HepG2 (cell line): Measurements from ENCODE around the gene CALN1. TPM values are rescaled to one million over a fixed set of nuclear protein-coding genes. Genes with fewer than 3 reads are reported as not detected.

Experiments
- ATAC-seq: fragments of 200-7000 bp; cut with Tn5 transposase; 3 replicates; pipeline ENCODE4 v1.9.1; 2020; ENCODE audit warnings: mild to moderate bottlenecking, moderate library complexity
- BruUV-seq: library from RNA; stranded (reverse); fragments of 400-500 nt; replicated peaks from 2 replicates; lab custom pipeline; 2021; lab: Mats Ljungman, UMichigan
- CTCF ChIA-PET: fragments of 300-600 bp; formaldehyde crosslinking; extraction: SDS; loops from one replicate; lab custom pipeline; 2021; ENCODE audit warnings: low total read pairs, inconsistent platforms, low intra/inter-chr PET ratio; lab: Yijun Ruan, JAX
- POLR2A ChIA-PET: fragments of 350-600 bp; sonication (Branson Sonifier 250); formaldehyde crosslinking; loops from one replicate; lab custom pipeline; 2020; ENCODE audit warnings: antibody characterized with exemption, inconsistent platforms; lab: Yijun Ruan, JAX
- DNase-seq: peaks from one replicate; pipeline ENCODE4 v3.0.0-alpha.2; 2015; ENCODE audit warnings: low spot score
- FAIRE-seq: peaks from 3 replicates; lab custom pipeline; 2011; peaks lifted over from hg19 to GRCh38; lab: Jason Lieb, UNC
- H2AFZ ChIP-seq: one replicate; pipeline ENCODE4 v1.6.1; 2011; ENCODE audit warnings: low read length, inconsistent platforms
- H3K27ac ChIP-seq: fragments of 300-600 bp; 3 replicates; pipeline ENCODE4 v1.8.0; 2011; ENCODE audit warnings: mixed run types, mild to moderate bottlenecking, mixed read lengths, low read length, inconsistent platforms; ENCODE audit not compliant: insufficient read depth; ENCODE audit errors: extremely low read length
- H3K27me3 ChIP-seq, 2 experiments: fragments of 200-600 bp in 1 of 2; 2 replicates in 1 of 2; 3 replicates in 1 of 2; pipeline versions ENCODE4 v1.6.0 to v1.8.0; 2011; ENCODE audit warnings: low read length in 2 of 2, mild to moderate bottlenecking in 2 of 2, moderate library complexity in 2 of 2, inconsistent platforms in 1 of 2; ENCODE audit not compliant: insufficient read depth in 2 of 2, control insufficient read depth in 1 of 2
- H3K36me3 ChIP-seq, 2 experiments: fragments of 200-600 bp in 1 of 2; replicated peaks in 1 of 2; 2 replicates in 1 of 2; 3 replicates in 1 of 2; pipeline versions ENCODE4 v1.5.1 to v1.8.0; 2011; ENCODE audit warnings: low read length in 2 of 2, inconsistent platforms in 1 of 2; ENCODE audit not compliant: insufficient read depth in 2 of 2, control insufficient read depth in 1 of 2
- H3K4me1 ChIP-seq: 2 replicates; pipeline ENCODE4 v1.5.1; 2012; ENCODE audit warnings: low read length, inconsistent platforms; ENCODE audit not compliant: insufficient read depth
- H3K4me2 ChIP-seq: 2 replicates; pipeline ENCODE4 v1.6.0; 2011; ENCODE audit warnings: low read depth, low read length, inconsistent platforms
- H3K4me3 ChIP-seq, 3 experiments: fragments of 200-600 bp in 1 of 3; sonication (generic), shearing (Covaris generic) in 1 of 3; replicated peaks in 1 of 3; 2 replicates each; pipeline ENCODE4 v1.5.1; 2011 to 2016; ENCODE audit warnings: low read length in 3 of 3, inconsistent platforms in 2 of 3, low read depth in 2 of 3, mild to moderate bottlenecking in 2 of 3, control low read depth in 1 of 3, mixed read lengths in 1 of 3; ENCODE audit not compliant: insufficient read depth in 1 of 3
- H3K79me2 ChIP-seq: one replicate; pipeline ENCODE4 v1.6.1; 2011; ENCODE audit warnings: low read length, inconsistent platforms; ENCODE audit not compliant: insufficient read depth
- H3K9ac ChIP-seq: 2 replicates; pipeline ENCODE4 v1.6.0; 2011; ENCODE audit warnings: mild to moderate bottlenecking, low read depth, low read length, inconsistent platforms; ENCODE audit not compliant: insufficient read depth
- H3K9me3 ChIP-seq: 2 replicates; pipeline ENCODE4 v1.5.1; 2012; ENCODE audit warnings: mild to moderate bottlenecking, low read length
- H4K20me1 ChIP-seq: 2 replicates; pipeline ENCODE4 v1.6.0; 2011; ENCODE audit warnings: inconsistent platforms, mild to moderate bottlenecking, low read length, moderate library complexity; ENCODE audit not compliant: insufficient read depth
- CBX2 ChIP-seq, 2 experiments: fragments of 200-600 bp in 1 of 2; sonication (generic); formaldehyde crosslinking in 1 of 2; IDR thresholded peaks; 2 replicates each; pipeline versions ENCODE4 v1.7.0 to v1.8.1; 2018 to 2022; ENCODE audit warnings: low read depth in 2 of 2, low read length in 1 of 2, mild to moderate bottlenecking in 1 of 2, missing genetic modification reagents in 1 of 2
- MXD1 ChIP-seq: sonication (generic); formaldehyde crosslinking; IDR thresholded peaks from 2 replicates; pipeline ENCODE4 v1.4.0; 2020; ENCODE audit warnings: mild to moderate bottlenecking, missing genetic modification reagents
- NFIB ChIP-seq: sonication (generic); formaldehyde crosslinking; IDR thresholded peaks from 2 replicates; pipeline ENCODE4 v1.9.0; 2021; ENCODE audit warnings: missing genetic modification reagents, mild to moderate bottlenecking, borderline replicate concordance
- SIX1 ChIP-seq: sonication (generic); formaldehyde crosslinking; IDR thresholded peaks from 2 replicates; pipeline ENCODE4 v1.4.0; 2020; ENCODE audit warnings: missing genetic modification reagents, borderline replicate concordance
- ZFP90 ChIP-seq: sonication (generic); formaldehyde crosslinking; IDR thresholded peaks from 2 replicates; pipeline ENCODE4 v1.8.0; 2022; ENCODE audit warnings: missing genetic modification reagents, mild to moderate bottlenecking, inconsistent platforms, borderline replicate concordance
- ZNF33B ChIP-seq: sonication (generic); formaldehyde crosslinking; IDR thresholded peaks from 2 replicates; pipeline ENCODE4 v1.5.1; 2020; ENCODE audit warnings: mild to moderate bottlenecking, missing genetic modification reagents
- ZNF552 ChIP-seq: sonication (generic); formaldehyde crosslinking; IDR thresholded peaks from 2 replicates; pipeline ENCODE4 v1.9.0; 2022; ENCODE audit warnings: missing genetic modification reagents, mild to moderate bottlenecking, borderline replicate concordance
- ZNF660 ChIP-seq: sonication (generic); formaldehyde crosslinking; IDR thresholded peaks from 2 replicates; pipeline ENCODE4 v1.5.1; 2020; ENCODE audit warnings: mild to moderate bottlenecking, low read depth, missing genetic modification reagents, borderline replicate concordance
- WGBS: methylation state at CpG from one replicate; pipeline ENCODE4 v1.1.6; 2017; ENCODE audit warnings: low lambda C conversion rate; 5-methylcytosine and 5-hydroxymethylcytosine counted together
- in situ Hi-C: cut with HindIII; loops from 2 replicates; pipeline ENCODE4 v1.10.0; 2017; ENCODE audit warnings: low pct_unique_long_range_greater_than_20kb; ENCODE audit not compliant: extremely low pct_ligation_motif_present
- intact Hi-C: fragments of 100-400 bp; cut with micrococcal nuclease; formaldehyde crosslinking; loops from one replicate; pipeline ENCODE4 v1.10.0; 2022; ENCODE audit not compliant: unreplicated experiment
- polyA plus RNA-seq, 8 experiments: library from polyadenylated mRNA; depleted of rRNA in 3 of 8; stranded (reverse) in 7 of 8; unstranded in 1 of 8; fragments of >200 nt; fragmentation: Illumina TruSeq in 4 of 8; extraction: Trizol in 4 of 8; gene quantifications; 2 replicates each; pipeline versions ENCODE4 v1.2.1 to v1.2.3, GENCODE V29; 2011 to 2016; ENCODE audit warnings: low read depth in 4 of 8, missing spikeins in 1 of 8, mixed read lengths in 1 of 8; ENCODE audit not compliant: insufficient read depth in 1 of 8
- total RNA-seq, 5 experiments: library from RNA; depleted of rRNA; stranded (reverse); fragments of >200 nt; fragmentation: Illumina TruSeq; extraction: Trizol; gene quantifications; 2 replicates each; pipeline ENCODE4 v1.2.3, GENCODE V29; 2016; ENCODE audit warnings: low read depth in 1 of 5
- TF ChIP-seq, protein P1 (sequence below): sonication (generic); formaldehyde crosslinking; IDR thresholded peaks from 2 replicates; pipeline ENCODE4 v1.8.1; 2023; ENCODE audit warnings: mild to moderate bottlenecking, inconsistent platforms, moderate library complexity, missing genetic modification reagents, borderline replicate concordance

Gene CALN1
- total and polyA plus RNA-seq, 2 of the 13 experiments (the other 11 are each of a cell fraction or from before 2014, with no cell fraction given) = not detected

DNA sequence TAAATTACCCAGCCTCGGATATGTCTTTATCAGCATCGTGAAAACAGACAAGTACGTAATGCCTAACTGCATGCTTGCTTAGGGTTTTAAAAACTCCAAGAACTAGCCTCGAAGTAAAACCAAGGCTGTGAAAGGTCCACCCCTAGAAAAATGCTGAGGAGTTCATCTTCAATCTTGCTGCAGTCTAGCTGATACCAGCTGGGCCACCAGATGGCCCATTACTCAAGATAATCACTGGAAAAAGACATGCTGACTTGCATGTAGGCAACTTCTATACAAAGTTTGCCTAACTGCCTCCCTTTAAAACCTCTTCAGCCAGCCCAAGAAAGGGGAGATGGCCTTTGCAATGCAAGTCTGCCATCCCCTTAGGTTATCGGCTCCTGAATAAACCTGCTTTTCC is 666.1 kb downstream of the CALN1 start:
- H4K20me1 ChIP-seq = no peaks in the 10 kb centered on the region
- no peak for TF ChIP-seq NFIB (CRISPR knock-in tag)
- no peak for TF ChIP-seq ZFP90 (CRISPR knock-in tag)
- TF ChIP-seq, protein P1, sequence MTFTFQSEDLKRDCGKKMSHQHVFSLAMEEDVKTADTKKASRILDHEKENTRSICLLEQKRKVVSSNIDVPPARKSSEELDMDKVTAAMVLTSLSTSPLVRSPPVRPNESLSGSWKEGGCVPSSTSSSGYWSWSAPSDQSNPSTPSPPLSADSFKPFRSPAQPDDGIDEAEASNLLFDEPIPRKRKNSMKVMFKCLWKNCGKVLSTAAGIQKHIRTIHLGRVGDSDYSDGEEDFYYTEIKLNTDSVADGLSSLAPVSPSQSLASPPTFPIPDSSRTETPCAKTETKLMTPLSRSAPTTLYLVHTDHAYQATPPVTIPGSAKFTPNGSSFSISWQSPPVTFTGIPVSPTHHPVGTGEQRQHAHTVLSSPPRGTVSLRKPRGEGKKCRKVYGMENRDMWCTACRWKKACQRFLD (CRISPR knock-in tag) = no peak
- TF ChIP-seq CBX2 (IDR thresholded peaks at IDR 0.05; ENCODE audit: low read depth, low read length) = no peak
- TF ChIP-seq CBX2 (CRISPR knock-in tag; IDR thresholded peaks at IDR 0.05; ENCODE audit: low read depth) = no peak
- TF ChIP-seq ZNF33B (CRISPR knock-in tag) = no peak
- TF ChIP-seq MXD1 (CRISPR knock-in tag) = no peak
- no peak for TF ChIP-seq ZNF660
- TF ChIP-seq ZNF552 (CRISPR knock-in tag) = no peak
- TF ChIP-seq SIX1 (CRISPR knock-in tag) = no peak
- ATAC-seq (no peak), DNase-seq (no peak), FAIRE-seq (no peak)
- no peaks in the 10 kb centered on the region for H3K27me3 ChIP-seq
- BruUV-seq = no TSS peak
- no peak overlapping the region for H3K27ac ChIP-seq
- ChIA-PET POLR2A (no interaction called here), CTCF (no interaction called here)
- H3K79me2 ChIP-seq = no peaks in the 10 kb centered on the region
- 54% methylated on average over 5 of the region's 5 CpGs for WGBS
- no peak overlapping the region for H2AFZ ChIP-seq
- H3K4me1 ChIP-seq = no peaks in the 10 kb centered on the region
- no peak overlapping the region for H3K4me3 ChIP-seq
- intact Hi-C loops = no loop called here
- H3K4me2 ChIP-seq = no peak overlapping the region
- peaks cover 23% of the 10 kb centered on the region for H3K9me3 ChIP-seq
- in situ Hi-C loops = no loop called here
- no peaks in the 10 kb centered on the region for H3K36me3 ChIP-seq
- no peak overlapping the region for H3K9ac ChIP-seq
